ENCODE data around the gene XRRA1.

Gene XRRA1

GRCh38 chr11:74984730-74985129 lies 35.8 kb upstream of the XRRA1 start:
- TF ChIP-seq ELF4 (IDR thresholded peaks at IDR 0.05), result no peak
- no peak for TF ChIP-seq BHLHE40 (IDR thresholded peaks at IDR 0.05; ENCODE audit: borderline replicate concordance)
- no peak for DNase-seq (ENCODE audit: extremely low spot score)
- CTCF ChIA-PET, result no interaction called here
- POLR2A ChIA-PET, result no interaction called here

GRCh38 chr11:74984070-74984469 lies 35.2 kb upstream of the XRRA1 start:
- TF ChIP-seq ELF4 (IDR thresholded peaks at IDR 0.05) (no peak), FOXK2 (IDR thresholded peaks at IDR 0.05) (no peak), SUZ12 (IDR thresholded peaks at IDR 0.05) (no peak), SP1 (IDR thresholded peaks at IDR 0.05) (no peak), L3MBTL2 (conservative IDR thresholded peaks at IDR 0.05) (no peak), NFRKB (IDR thresholded peaks at IDR 0.05) (no peak), ZNF384 (IDR thresholded peaks at IDR 0.05) (no peak), PKNOX1 (IDR thresholded peaks at IDR 0.05) (no peak), CTBP1 (IDR thresholded peaks at IDR 0.05; ENCODE audit: borderline replicate concordance) (no peak), TARDBP (IDR thresholded peaks at IDR 0.05) (no peak), FOXM1 (IDR thresholded peaks at IDR 0.05; ENCODE audit: borderline replicate concordance) (no peak), BHLHE40 (IDR thresholded peaks at IDR 0.05; ENCODE audit: borderline replicate concordance) (no peak), HDGF (IDR thresholded peaks at IDR 0.05; ENCODE audit: borderline replicate concordance) (no peak), LEF1 (IDR thresholded peaks at IDR 0.05; ENCODE audit: borderline replicate concordance) (no peak), ARNT (IDR thresholded peaks at IDR 0.05) (no peak), FOXA1 (IDR thresholded peaks at IDR 0.05) (no peak)
- DNase-seq (ENCODE audit: extremely low spot score), result no peak
- ChIA-PET POLR2A (no interaction called here), CTCF (no interaction called here)

- no peak for DNase-seq (ENCODE audit: extremely low spot score)
- ChIA-PET POLR2A (no interaction called here), CTCF (interaction anchor here (0.5 kb wide), 1 partner anchor 96 kb away, joined by 3 read pairs; no protein-coding TSS in a partner anchor)
- TF ChIP-seq FOXA1 (IDR thresholded peaks at IDR 0.05), result no peak
- no peak for TF ChIP-seq FOXK2 (IDR thresholded peaks at IDR 0.05)
- TF ChIP-seq SUZ12 (IDR thresholded peaks at IDR 0.05), result no peak
- no peak for TF ChIP-seq L3MBTL2 (conservative IDR thresholded peaks at IDR 0.05)
These were observed 33.0 kb upstream of the XRRA1 start for GRCh38 chr11:74981888-74982287.

- POLR2A ChIA-PET, result no interaction called here
These were observed 31.7 kb upstream of the XRRA1 start for GRCh38 chr11:74980634-74981033.

GRCh38 chr11:74978041-74978440 lies 29.1 kb upstream of the XRRA1 start:
- DNase-seq (ENCODE audit: extremely low spot score), result no peak
- CTCF ChIA-PET, result interaction anchor here (0.7 kb wide), 1 partner anchor 22 kb away, joined by 3 read pairs; no protein-coding TSS in a partner anchor
- TF ChIP-seq BHLHE40 (IDR thresholded peaks at IDR 0.05; ENCODE audit: borderline replicate concordance) (no peak), ZNF384 (IDR thresholded peaks at IDR 0.05) (no peak), CTBP1 (IDR thresholded peaks at IDR 0.05; ENCODE audit: borderline replicate concordance) (no peak), SUZ12 (IDR thresholded peaks at IDR 0.05) (no peak), NFRKB (IDR thresholded peaks at IDR 0.05) (no peak), LEF1 (IDR thresholded peaks at IDR 0.05; ENCODE audit: borderline replicate concordance) (no peak), ELF4 (IDR thresholded peaks at IDR 0.05) (no peak), SP1 (IDR thresholded peaks at IDR 0.05) (no peak), HDGF (IDR thresholded peaks at IDR 0.05; ENCODE audit: borderline replicate concordance) (no peak), PKNOX1 (IDR thresholded peaks at IDR 0.05) (no peak), ARNT (IDR thresholded peaks at IDR 0.05) (no peak), L3MBTL2 (conservative IDR thresholded peaks at IDR 0.05) (no peak), FOXK2 (IDR thresholded peaks at IDR 0.05) (no peak), FOXA1 (IDR thresholded peaks at IDR 0.05) (no peak), FOXM1 (IDR thresholded peaks at IDR 0.05; ENCODE audit: borderline replicate concordance) (no peak), TARDBP (IDR thresholded peaks at IDR 0.05) (no peak)
- POLR2A ChIA-PET, result no interaction called here

More at GRCh38 chr11:74980634-74981033, 31.7 kb upstream of the XRRA1 start:
- CTCF ChIA-PET, result no interaction called here
- DNase-seq (ENCODE audit: extremely low spot score), result no peak
- TF ChIP-seq NFRKB (IDR thresholded peaks at IDR 0.05), result no peak
- TF ChIP-seq HDGF (IDR thresholded peaks at IDR 0.05; ENCODE audit: borderline replicate concordance), result no peak

- POLR2A ChIA-PET, result no interaction called here
- no peak for DNase-seq (ENCODE audit: extremely low spot score)
- CTCF ChIA-PET, result interaction anchor here (0.6 kb wide), 1 partner anchor 43 kb away, joined by 4 read pairs; no protein-coding TSS in a partner anchor
- no peak for TF ChIP-seq HDGF (IDR thresholded peaks at IDR 0.05; ENCODE audit: borderline replicate concordance)
- TF ChIP-seq FOXA1 (IDR thresholded peaks at IDR 0.05), result no peak
- no peak for TF ChIP-seq BHLHE40 (IDR thresholded peaks at IDR 0.05; ENCODE audit: borderline replicate concordance)
- no peak for TF ChIP-seq SUZ12 (IDR thresholded peaks at IDR 0.05)
- no peak for TF ChIP-seq LEF1 (IDR thresholded peaks at IDR 0.05; ENCODE audit: borderline replicate concordance)
- no peak for TF ChIP-seq L3MBTL2 (conservative IDR thresholded peaks at IDR 0.05)
- TF ChIP-seq ARNT (IDR thresholded peaks at IDR 0.05), result no peak
- TF ChIP-seq CTBP1 (IDR thresholded peaks at IDR 0.05; ENCODE audit: borderline replicate concordance), result no peak
- TF ChIP-seq FOXM1 (IDR thresholded peaks at IDR 0.05; ENCODE audit: borderline replicate concordance), result no peak
- TF ChIP-seq ELF4 (IDR thresholded peaks at IDR 0.05), result no peak
- TF ChIP-seq SP1 (IDR thresholded peaks at IDR 0.05), result no peak
- no peak for TF ChIP-seq TARDBP (IDR thresholded peaks at IDR 0.05)
- no peak for TF ChIP-seq FOXK2 (IDR thresholded peaks at IDR 0.05)
- TF ChIP-seq PKNOX1 (IDR thresholded peaks at IDR 0.05), result no peak
- no peak for TF ChIP-seq ZNF384 (IDR thresholded peaks at IDR 0.05)
- no peak for TF ChIP-seq NFRKB (IDR thresholded peaks at IDR 0.05)
These were observed 22.5 kb upstream of the XRRA1 start for GRCh38 chr11:74971424-74971823.
